RWPE2 (cell line): Measurements from ENCODE around the gene PAPPA.
A peak's percentile ranks its signal among the peaks of the same experiment; 100 is the strongest.

Source experiments
- ATAC-seq: fragments of 200-7000 bp; cut with Tn5 transposase; 3 replicates; pipeline ENCODE4 v1.9.1; 2021; ENCODE audit warnings: low read depth
- DNase-seq: peaks from one replicate; pipeline ENCODE4 v3.0.0-alpha.2; 2020; ENCODE audit warnings: low spot score
- H3K27ac ChIP-seq: fragments of 450-650 bp; 2 replicates; pipeline ENCODE4 v1.5.1; 2017; ENCODE audit warnings: mild to moderate bottlenecking; ENCODE audit not compliant: poor library complexity, severe bottlenecking
- H3K27me3 ChIP-seq: fragments of 250-450 bp; sonication (Bioruptor Pico); 2 replicates; pipeline ENCODE4 v1.5.1; 2021; ENCODE audit warnings: mild to moderate bottlenecking, moderate library complexity; ENCODE audit not compliant: insufficient read depth, poor library complexity, severe bottlenecking
- H3K36me3 ChIP-seq: fragments of 250-450 bp; sonication (Bioruptor Pico); 2 replicates; pipeline ENCODE4 v1.5.1; 2020; ENCODE audit warnings: low read depth, mild to moderate bottlenecking, moderate library complexity
- H3K4me1 ChIP-seq: fragments of 250-450 bp; sonication (Bioruptor Pico); 2 replicates; pipeline ENCODE4 v1.5.1; 2021; ENCODE audit warnings: mild to moderate bottlenecking, moderate library complexity; ENCODE audit not compliant: insufficient read depth, poor library complexity, severe bottlenecking
- H3K4me3 ChIP-seq: fragments of 250-450 bp; sonication (Bioruptor Pico); 2 replicates; pipeline ENCODE4 v1.5.1; 2021; ENCODE audit warnings: mild to moderate bottlenecking, moderate library complexity; ENCODE audit not compliant: severe bottlenecking
- H3K9me3 ChIP-seq: fragments of 250-450 bp; sonication (Bioruptor Pico); 2 replicates; pipeline ENCODE4 v1.5.1; 2021; ENCODE audit warnings: mild to moderate bottlenecking, moderate library complexity; ENCODE audit not compliant: severe bottlenecking
- CTCF ChIP-seq: fragments of 450-650 bp; IDR thresholded peaks from one replicate; pipeline ENCODE4 v1.5.1; 2017; ENCODE audit warnings: mild to moderate bottlenecking, moderate library complexity; ENCODE audit not compliant: poor library complexity, severe bottlenecking

The PAPPA gene

GRCh38 chr9:116191576-116192415, 38.2 kb downstream of the PAPPA start:
- Histone ChIP-seq H3K36me3 (no peaks in the 10 kb centered on the region), H3K4me3 (no peak overlapping the region), H3K27ac (no peak overlapping the region), H3K27me3 (no peaks in the 10 kb centered on the region), H3K4me1 (no peaks in the 10 kb centered on the region), H3K9me3 (no peaks in the 10 kb centered on the region)
- DNase-seq = no peak
- no peak for TF ChIP-seq CTCF
- ATAC-seq = no peak

GRCh38 chr9:116193636-116194035, 40.0 kb downstream of the PAPPA start:
- no peak overlapping the region for H3K27ac ChIP-seq
- DNase-seq (no peak), ATAC-seq (peak; percentile 67)
- H3K9me3 ChIP-seq = no peaks in the 10 kb centered on the region
- no peak for TF ChIP-seq CTCF
- H3K36me3 ChIP-seq = no peaks in the 10 kb centered on the region
- H3K27me3 ChIP-seq = no peaks in the 10 kb centered on the region
- H3K4me1 ChIP-seq = no peaks in the 10 kb centered on the region
- H3K4me3 ChIP-seq = no peak overlapping the region

GRCh38 chr9:116196806-116197205, 43.2 kb downstream of the PAPPA start:
- no peak overlapping the region for H3K27ac ChIP-seq
- TF ChIP-seq CTCF = no peak
- DNase-seq (no peak), ATAC-seq (no peak)
- no peaks in the 10 kb centered on the region for H3K36me3 ChIP-seq
- no peaks in the 10 kb centered on the region for H3K4me1 ChIP-seq
- H3K9me3 ChIP-seq = no peaks in the 10 kb centered on the region
- H3K4me3 ChIP-seq = no peak overlapping the region
- no peaks in the 10 kb centered on the region for H3K27me3 ChIP-seq

- no peak for TF ChIP-seq CTCF
- no peak overlapping the region for H3K27ac ChIP-seq
- H3K4me3 ChIP-seq = no peak overlapping the region
- no peaks in the 10 kb centered on the region for H3K36me3 ChIP-seq
- no peaks in the 10 kb centered on the region for H3K9me3 ChIP-seq
- no peaks in the 10 kb centered on the region for H3K4me1 ChIP-seq
- DNase-seq (no peak), ATAC-seq (no peak; the same call in 2 of the 3 replicates)
- H3K27me3 ChIP-seq = no peaks in the 10 kb centered on the region
Observed at GRCh38 chr9:116198344-116198743, 44.8 kb downstream of the PAPPA start.

- Histone ChIP-seq H3K4me1 (no peaks in the 10 kb centered on the region), H3K4me3 (no peak overlapping the region), H3K9me3 (no peaks in the 10 kb centered on the region), H3K27ac (no peak overlapping the region), H3K36me3 (no peaks in the 10 kb centered on the region), H3K27me3 (no peaks in the 10 kb centered on the region)
- ATAC-seq (no peak), DNase-seq (no peak)
- no peak for TF ChIP-seq CTCF
Observed at GRCh38 chr9:116202219-116202912, 48.8 kb downstream of the PAPPA start.
